Loucy (cell line): Measurements from ENCODE around the gene BLVRA.

Experiments
- CTCF ChIP-seq: fragments of 200-600 bp; sonication (generic); conservative IDR thresholded peaks from 2 replicates; pipeline ENCODE4 v1.5.1; 2014; ENCODE audit warnings: mild to moderate bottlenecking, antibody characterized with exemption, low read length
- EZH2phosphoT487 ChIP-seq: fragments of 200-600 bp; IDR thresholded peaks from 2 replicates; pipeline ENCODE4 v1.6.1; 2018; ENCODE audit warnings: antibody characterized with exemption, mild to moderate bottlenecking, moderate library complexity, borderline replicate concordance

- TF ChIP-seq CTCF (no peak), EZH2phosphoT487 (no peak)
Observed at GRCh38 chr7:43782768-43783555, 24.5 kb downstream of the BLVRA start.
